ENCODE data around the gene SYMPK.
A peak's percentile ranks its signal among the peaks of the same experiment; 100 is the strongest.

DNA sequence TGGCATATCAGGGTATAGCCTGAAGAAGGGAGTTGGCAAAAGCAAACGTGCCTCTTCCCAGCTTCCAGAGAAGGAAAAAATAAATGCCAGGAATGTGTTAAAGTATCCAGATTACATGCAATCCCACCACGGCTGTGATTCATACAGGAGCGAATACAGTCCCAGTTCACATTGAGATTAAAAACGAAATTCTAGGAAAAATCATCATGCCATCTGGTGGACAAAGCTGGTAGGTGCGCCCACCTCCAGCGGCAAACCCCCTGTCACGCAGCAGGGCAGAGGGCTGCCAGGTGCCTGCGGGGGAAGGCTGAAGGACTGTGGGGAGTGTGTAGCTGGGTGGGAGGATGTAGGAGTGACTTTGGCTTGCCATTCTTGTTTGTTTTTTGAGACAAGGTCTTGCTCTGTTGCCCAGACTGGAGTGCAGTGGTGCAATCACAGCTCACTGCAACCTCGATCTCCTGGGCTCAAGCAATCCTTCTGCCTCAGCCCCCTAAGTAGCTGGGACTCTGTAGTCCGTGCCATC, 63.9 kb downstream of the SYMPK start:
- TF ChIP-seq, protein P1, sequence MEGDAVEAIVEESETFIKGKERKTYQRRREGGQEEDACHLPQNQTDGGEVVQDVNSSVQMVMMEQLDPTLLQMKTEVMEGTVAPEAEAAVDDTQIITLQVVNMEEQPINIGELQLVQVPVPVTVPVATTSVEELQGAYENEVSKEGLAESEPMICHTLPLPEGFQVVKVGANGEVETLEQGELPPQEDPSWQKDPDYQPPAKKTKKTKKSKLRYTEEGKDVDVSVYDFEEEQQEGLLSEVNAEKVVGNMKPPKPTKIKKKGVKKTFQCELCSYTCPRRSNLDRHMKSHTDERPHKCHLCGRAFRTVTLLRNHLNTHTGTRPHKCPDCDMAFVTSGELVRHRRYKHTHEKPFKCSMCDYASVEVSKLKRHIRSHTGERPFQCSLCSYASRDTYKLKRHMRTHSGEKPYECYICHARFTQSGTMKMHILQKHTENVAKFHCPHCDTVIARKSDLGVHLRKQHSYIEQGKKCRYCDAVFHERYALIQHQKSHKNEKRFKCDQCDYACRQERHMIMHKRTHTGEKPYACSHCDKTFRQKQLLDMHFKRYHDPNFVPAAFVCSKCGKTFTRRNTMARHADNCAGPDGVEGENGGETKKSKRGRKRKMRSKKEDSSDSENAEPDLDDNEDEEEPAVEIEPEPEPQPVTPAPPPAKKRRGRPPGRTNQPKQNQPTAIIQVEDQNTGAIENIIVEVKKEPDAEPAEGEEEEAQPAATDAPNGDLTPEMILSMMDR (IDR thresholded peaks at IDR 0.05; ENCODE audit: insufficient read depth, low read length, poor library complexity, severe bottlenecking): peak; percentile 60
- no peak for TF ChIP-seq EZH2phosphoT487 (conservative IDR thresholded peaks at IDR 0.05; ENCODE audit: low read length)
